ENCODE data around the gene ATG14.
A peak's percentile ranks its signal among the peaks of the same experiment; 100 is the strongest.

The ATG14 gene

GRCh38 chr14:55412676-55413075 lies 1.0 kb upstream of the ATG14 start:
- no peak for TF ChIP-seq CTCF (IDR thresholded peaks at IDR 0.05; ENCODE audit: insufficient read depth, low read depth, low read length, missing control alignments)
- DNase-seq (ENCODE audit: low read depth): peak; percentile 94
- H3K4me3 ChIP-seq (ENCODE audit: low read length): peak overlapping the region; percentile 98

GRCh38 chr14:55410876-55411275 lies 754 bp downstream of the ATG14 start:
- peak overlapping the region; percentile 98 for H3K4me3 ChIP-seq (ENCODE audit: low read length)
- no peak for TF ChIP-seq CTCF (IDR thresholded peaks at IDR 0.05; ENCODE audit: insufficient read depth, low read depth, low read length, missing control alignments)
- no peak for DNase-seq (ENCODE audit: low read depth)

- DNase-seq (ENCODE audit: low read depth): no peak
- no peak overlapping the region for H3K4me3 ChIP-seq (ENCODE audit: low read length)
- no peak for TF ChIP-seq CTCF (IDR thresholded peaks at IDR 0.05; ENCODE audit: insufficient read depth, low read depth, low read length, missing control alignments)
Measured at GRCh38 chr14:55404173-55404854, 7.3 kb downstream of the ATG14 start.

GRCh38 chr14:55401751-55402150 lies 9.9 kb downstream of the ATG14 start:
- DNase-seq (ENCODE audit: low read depth): no peak
- TF ChIP-seq CTCF (IDR thresholded peaks at IDR 0.05; ENCODE audit: insufficient read depth, low read depth, low read length, missing control alignments): no peak
- H3K4me3 ChIP-seq (ENCODE audit: low read length): no peak overlapping the region

- H3K4me3 ChIP-seq (ENCODE audit: low read length): no peak overlapping the region
- peak; percentile 6 for DNase-seq (ENCODE audit: low read depth)
- TF ChIP-seq CTCF (IDR thresholded peaks at IDR 0.05; ENCODE audit: insufficient read depth, low read depth, low read length, missing control alignments): no peak
Measured at GRCh38 chr14:55399852-55400251, 11.8 kb downstream of the ATG14 start.

GRCh38 chr14:55399183-55399582 lies 12.4 kb downstream of the ATG14 start:
- no peak for TF ChIP-seq CTCF (IDR thresholded peaks at IDR 0.05; ENCODE audit: insufficient read depth, low read depth, low read length, missing control alignments)
- H3K4me3 ChIP-seq (ENCODE audit: low read length): no peak overlapping the region
- no peak for DNase-seq (ENCODE audit: low read depth)

GRCh38 chr14:55398679-55399078 lies 13.0 kb downstream of the ATG14 start:
- no peak for TF ChIP-seq CTCF (IDR thresholded peaks at IDR 0.05; ENCODE audit: insufficient read depth, low read depth, low read length, missing control alignments)
- no peak overlapping the region for H3K4me3 ChIP-seq (ENCODE audit: low read length)
- DNase-seq (ENCODE audit: low read depth): peak; percentile 87
